Activated gamma-delta T cell treated with Interleukin-2 at 50 U/mL for 16 hours (primary cell): ENCODE measurements around the gene HSF4.

Source experiments
- DNase-seq: peaks from one replicate; pipeline ENCODE4 v3.0.0-alpha.2; 2020

HSF4 gene

GRCh38 chr16:67186550-67186950 is 22.0 kb downstream of the HSF4 start:
- no peak for DNase-seq

- DNase-seq: no peak
Observed at GRCh38 chr16:67187175-67187890, 22.8 kb downstream of the HSF4 start.

GRCh38 chr16:67188323-67188722 is 23.8 kb downstream of the HSF4 start:
- no peak for DNase-seq

GRCh38 chr16:67188798-67189197 is 24.3 kb downstream of the HSF4 start:
- DNase-seq: no peak

GRCh38 chr16:67190041-67190440 is 25.5 kb downstream of the HSF4 start, which contains the start of gene EXOC3L1:
TSS of gene EXOC3L1 (minus strand) at chr16:67190136. CDS start at chr16:67189676, 460 bp downstream.
- DNase-seq: no peak

- DNase-seq: no peak
Observed at GRCh38 chr16:67190448-67191399, 26.2 kb downstream of the HSF4 start.

GRCh38 chr16:67191411-67191994 is 27.0 kb downstream of the HSF4 start:
- no peak for DNase-seq

GRCh38 chr16:67191995-67192681 is 27.6 kb downstream of the HSF4 start, which contains the start of gene E2F4:
TSS of gene E2F4 (plus strand) at chr16:67192155. CDS start at chr16:67192228, 73 bp downstream.
- peak; percentile 84 for DNase-seq

- DNase-seq: no peak
Observed at GRCh38 chr16:67192781-67193361, 28.3 kb downstream of the HSF4 start.

GRCh38 chr16:67193536-67193935 is 29.0 kb downstream of the HSF4 start:
- DNase-seq: no peak

- DNase-seq: no peak
Observed at GRCh38 chr16:67194260-67194659, 29.7 kb downstream of the HSF4 start.

- no peak for DNase-seq
Observed at GRCh38 chr16:67195676-67196075, 31.1 kb downstream of the HSF4 start.

GRCh38 chr16:67196881-67197280 is 32.3 kb downstream of the HSF4 start:
- DNase-seq: no peak

GRCh38 chr16:67197704-67198103 is 33.2 kb downstream of the HSF4 start:
- no peak for DNase-seq

GRCh38 chr16:67198238-67198734 is 33.7 kb downstream of the HSF4 start:
- DNase-seq: no peak

- no peak for DNase-seq
Observed at GRCh38 chr16:67199011-67199807, 34.7 kb downstream of the HSF4 start, which contains the start of gene ELMO3. TSS of gene ELMO3 (plus strand) at chr16:67199131. CDS start at chr16:67199327, 196 bp downstream.

GRCh38 chr16:67199808-67200198 is 35.3 kb downstream of the HSF4 start:
- no peak for DNase-seq

- DNase-seq: no peak
Observed at GRCh38 chr16:67200491-67200890, 35.9 kb downstream of the HSF4 start.

- no peak for DNase-seq
Observed at GRCh38 chr16:67201411-67202345, 37.1 kb downstream of the HSF4 start.

- DNase-seq: no peak
Observed at GRCh38 chr16:67202426-67202825, 37.9 kb downstream of the HSF4 start.
